Measurements from ENCODE around the gene KDR. TPM values are rescaled to one million over a fixed set of nuclear protein-coding genes. Genes with fewer than 3 reads are reported as not detected.

The KDR gene
- 15.8 and 19.3 TPM in 2 replicates for total RNA-seq (2014; rRNA removed)
- 0.33 TPM for polyA plus RNA-seq (2012)

DNA sequence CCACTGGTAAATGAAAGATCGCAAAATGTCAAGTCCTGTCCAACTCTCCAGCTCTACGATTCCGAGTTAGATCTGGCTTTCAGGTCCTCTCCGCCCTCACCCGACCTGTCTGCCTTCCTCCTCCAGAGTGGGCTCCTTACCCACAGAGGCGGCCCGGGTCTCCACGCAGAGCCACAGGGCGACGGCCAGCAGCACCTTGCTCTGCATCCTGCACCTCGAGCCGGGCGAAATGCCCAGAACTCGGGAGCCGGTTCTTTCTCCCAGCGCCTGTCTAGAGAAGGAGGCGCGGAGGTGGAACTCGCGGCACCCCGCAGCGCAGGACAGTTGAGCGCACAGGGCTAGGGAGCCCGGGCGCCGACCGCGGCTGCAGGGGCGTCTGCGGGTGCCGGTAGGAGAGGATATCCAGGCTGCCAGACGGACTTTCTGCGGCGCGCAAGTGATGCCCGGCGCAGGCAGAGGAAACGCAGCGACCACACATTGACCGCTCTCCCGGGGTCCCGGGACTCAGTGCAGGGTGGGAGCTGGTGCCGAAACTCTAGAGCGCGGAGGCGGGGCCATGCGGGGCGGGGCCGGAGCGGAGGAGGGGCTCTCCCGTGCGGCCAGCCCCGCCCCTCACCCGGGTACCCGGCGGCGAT, at the start of gene KDR:
Gene KDR, minus strand, starts transcription at position 509 of the 635 bp plus-strand sequence. Its CDS starts 302 bp downstream, at position 207.
- peak; percentile 42 for DNase-seq (ENCODE audit: low read depth)

- peak; percentile 85 for DNase-seq (ENCODE audit: low read depth)
Measured at GRCh38 chr4:55173580-55173979, 48.2 kb upstream of the KDR start.

DNA sequence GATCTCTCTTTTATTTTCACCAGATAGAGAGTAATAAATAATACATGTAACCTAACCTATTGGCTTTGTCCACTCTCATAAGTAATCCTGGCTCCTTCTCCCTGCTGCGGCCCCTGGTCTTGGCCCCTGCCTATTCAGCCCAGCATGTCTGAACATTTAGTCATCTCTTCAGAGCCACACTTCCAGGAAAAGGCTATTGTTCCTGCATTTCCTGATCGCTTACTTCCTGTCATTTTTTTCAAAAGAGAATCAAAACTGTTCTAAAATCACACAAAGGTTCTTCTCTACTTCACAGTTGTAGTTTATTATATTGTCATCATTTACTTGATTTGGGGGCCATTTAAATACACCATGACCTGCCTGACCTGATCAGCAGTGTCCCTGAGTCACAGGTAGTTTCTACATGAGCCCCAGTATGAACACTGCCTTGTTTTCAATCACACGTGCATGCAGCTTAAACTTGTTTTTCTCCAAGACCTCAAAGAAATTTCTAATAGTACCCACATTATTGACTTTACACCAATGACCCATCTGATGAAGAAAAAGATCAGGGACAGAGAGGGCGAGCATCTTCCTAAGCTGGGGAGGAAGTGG, 47.4 kb upstream of the KDR start:
- peak; percentile 54 for DNase-seq (ENCODE audit: low read depth)

DNA sequence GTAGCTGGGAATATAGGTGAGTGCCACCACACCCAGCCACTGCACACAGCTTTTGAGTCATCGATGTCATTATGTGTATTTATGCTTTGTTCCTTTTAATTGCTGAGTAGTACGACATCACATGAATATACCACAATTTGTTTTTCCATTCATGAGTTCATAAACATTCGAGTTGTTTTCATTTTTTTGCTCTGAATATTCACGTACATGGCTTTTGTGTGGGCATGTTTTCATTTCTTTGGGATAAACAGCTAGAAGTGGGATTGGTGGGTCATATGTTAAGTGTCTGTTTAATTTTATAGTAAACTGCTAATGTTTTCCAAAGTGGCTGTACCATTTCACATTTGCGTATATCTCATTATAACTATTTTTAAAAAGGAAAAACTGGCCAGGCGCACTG, 45.1 kb upstream of the KDR start:
- no peak for DNase-seq (ENCODE audit: low read depth)

GRCh38 chr4:55169352-55169961, 44.1 kb upstream of the KDR start:
- DNase-seq (ENCODE audit: low read depth), result peak; percentile 29

DNA sequence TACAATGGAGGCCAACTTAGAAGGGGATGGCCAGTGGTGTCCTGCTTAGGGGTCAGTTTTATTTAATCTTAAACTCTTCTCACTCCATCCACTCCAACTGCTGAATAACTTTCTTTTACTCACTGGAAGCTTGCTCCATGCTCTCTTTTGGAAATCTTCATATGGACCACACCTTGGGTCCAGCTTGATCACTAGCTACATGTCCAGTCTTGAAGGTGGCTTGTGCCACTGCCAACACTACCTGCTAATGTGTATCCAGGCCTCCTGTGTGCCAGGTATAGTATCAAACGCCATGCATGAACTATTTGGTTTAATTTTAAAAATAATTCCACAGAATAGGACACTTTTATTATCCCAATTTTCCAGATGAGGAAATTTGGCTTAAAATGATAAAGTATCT, 37.0 kb upstream of the KDR start:
- DNase-seq (ENCODE audit: low read depth), result no peak

DNA sequence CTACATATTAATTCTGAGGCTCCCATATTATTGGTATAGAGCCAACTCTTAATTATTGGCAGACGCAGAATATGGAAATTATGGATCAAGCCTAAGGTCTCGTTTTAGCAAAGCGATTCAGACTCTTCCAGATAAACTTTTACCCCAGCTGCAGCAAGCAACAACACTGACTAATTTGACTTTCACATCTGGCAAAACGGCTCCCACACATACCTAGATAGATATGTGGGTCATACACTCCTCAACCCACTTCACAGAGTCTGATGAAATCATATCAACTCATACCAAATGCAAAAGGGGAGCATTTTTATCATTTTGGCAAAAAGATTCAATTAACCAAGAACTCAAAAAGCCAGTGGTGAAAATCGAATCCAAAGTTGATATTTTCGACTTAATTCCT, 36.3 kb upstream of the KDR start:
- DNase-seq (ENCODE audit: low read depth), result no peak

DNA sequence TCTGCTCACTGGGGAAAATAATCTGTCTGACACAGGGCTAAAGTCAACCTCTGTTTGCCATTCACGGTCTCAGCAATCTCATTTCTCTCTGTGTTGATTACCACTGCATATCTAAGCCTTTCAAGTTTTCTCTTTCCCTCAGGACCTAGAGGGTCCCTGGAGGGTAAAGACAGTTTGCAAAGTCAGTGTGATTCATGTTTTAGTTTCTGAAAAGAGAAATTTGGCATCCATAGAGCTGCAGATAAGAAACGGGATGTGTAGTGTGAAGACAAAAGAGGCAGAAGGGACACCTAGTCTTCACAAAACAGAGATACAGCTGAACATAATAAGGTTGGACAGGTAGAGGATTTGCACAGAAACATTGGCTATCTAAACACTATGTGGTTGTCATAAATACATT, 34.5 kb upstream of the KDR start:
- DNase-seq (ENCODE audit: low read depth), result no peak

DNA sequence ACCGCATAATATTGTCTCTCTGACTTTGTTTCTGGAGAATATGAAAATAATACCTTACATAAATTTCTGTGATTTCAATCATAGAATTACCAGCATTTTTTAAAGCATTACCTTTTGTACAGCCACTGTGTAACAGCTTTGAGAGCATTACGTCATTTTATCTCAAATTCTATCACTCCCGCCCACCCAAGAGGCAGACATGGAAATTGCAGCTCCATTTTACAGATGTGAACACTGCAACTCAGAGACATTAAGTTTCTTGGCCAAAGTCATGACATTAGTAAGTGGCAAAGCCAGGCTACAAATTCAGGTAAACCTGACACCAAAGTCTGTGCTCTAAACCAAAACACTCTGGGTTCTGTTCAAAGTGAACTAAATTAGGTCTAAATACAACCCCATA, 33.6 kb upstream of the KDR start:
- no peak for DNase-seq (ENCODE audit: low read depth)

- no peak for DNase-seq (ENCODE audit: low read depth)
Measured at GRCh38 chr4:55157559-55158277, 32.3 kb upstream of the KDR start.

DNA sequence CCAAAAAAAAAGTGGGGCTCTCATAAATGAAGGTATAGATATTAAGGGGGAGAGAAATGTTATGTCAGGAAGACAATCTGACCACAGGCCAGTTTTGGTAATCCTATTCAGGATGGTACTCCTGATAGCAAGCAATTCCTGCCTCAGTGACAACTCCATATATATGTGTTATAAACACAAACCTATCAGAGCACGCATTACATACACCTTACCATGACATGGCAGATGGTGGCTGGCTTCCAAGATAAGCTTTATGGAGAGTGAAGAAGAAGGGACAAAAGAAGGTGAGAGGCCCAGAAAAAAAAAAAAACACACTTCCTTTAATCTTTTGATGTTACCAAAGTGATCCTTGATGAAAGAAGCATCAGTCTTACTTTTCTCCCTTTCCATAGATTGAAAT, 29.5 kb upstream of the KDR start:
- DNase-seq (ENCODE audit: low read depth), result no peak

DNA sequence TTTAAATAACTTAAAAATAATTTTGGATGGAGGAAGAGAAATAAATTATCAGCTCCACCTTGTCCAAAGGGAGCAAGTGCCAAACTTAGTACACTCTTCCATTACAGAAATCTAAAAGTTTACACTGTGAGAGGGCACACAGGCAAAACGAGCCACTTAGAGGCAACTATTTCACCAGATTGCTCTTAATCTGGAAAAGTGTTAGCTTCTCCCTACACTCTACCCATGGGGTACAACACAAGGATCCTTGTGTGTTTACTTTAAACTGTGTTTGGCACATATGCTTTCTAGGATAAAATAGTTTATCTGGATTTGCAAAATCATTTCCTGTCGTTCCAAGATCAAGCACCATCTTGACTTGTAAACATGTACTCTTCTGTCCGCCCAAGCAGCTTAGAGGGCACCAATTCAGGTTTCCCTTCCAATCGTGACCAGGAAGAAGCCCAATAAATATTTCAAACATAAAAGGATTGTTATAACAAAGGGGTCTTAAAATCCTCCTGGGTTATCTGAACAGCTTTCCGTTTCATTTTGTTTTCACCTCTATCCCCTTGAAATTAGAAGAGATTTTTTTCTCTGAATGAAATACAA, 29.0 kb upstream of the KDR start:
- DNase-seq (ENCODE audit: low read depth), result no peak

GRCh38 chr4:55143858-55144257, 18.5 kb upstream of the KDR start:
- no peak for DNase-seq (ENCODE audit: low read depth)

GRCh38 chr4:55138367-55138766, 13.0 kb upstream of the KDR start:
- DNase-seq (ENCODE audit: low read depth), result no peak

DNA sequence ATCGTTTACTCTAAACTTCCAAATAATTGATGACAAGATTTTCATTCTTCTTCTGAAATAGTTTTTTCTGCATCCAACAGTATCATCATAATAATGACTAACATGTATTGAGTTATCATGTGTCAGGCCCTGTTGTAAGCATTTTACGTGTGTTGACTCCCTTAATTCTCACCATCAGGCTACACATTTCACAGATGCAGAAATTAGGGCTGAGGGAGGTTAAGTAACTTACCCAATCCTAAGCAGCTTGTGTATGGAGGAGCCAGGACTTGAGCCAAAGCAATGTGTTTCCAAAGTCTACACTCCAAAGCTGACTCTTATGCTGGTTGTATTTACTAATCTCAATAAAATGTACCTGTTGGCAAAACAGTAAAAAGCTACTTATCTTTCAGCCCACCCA, 11.2 kb upstream of the KDR start:
- DNase-seq (ENCODE audit: low read depth), result no peak

- DNase-seq (ENCODE audit: low read depth), result no peak
Measured at GRCh38 chr4:55133951-55134350, 8.6 kb upstream of the KDR start.

GRCh38 chr4:55132775-55133174, 7.4 kb upstream of the KDR start:
- DNase-seq (ENCODE audit: low read depth), result no peak

DNA sequence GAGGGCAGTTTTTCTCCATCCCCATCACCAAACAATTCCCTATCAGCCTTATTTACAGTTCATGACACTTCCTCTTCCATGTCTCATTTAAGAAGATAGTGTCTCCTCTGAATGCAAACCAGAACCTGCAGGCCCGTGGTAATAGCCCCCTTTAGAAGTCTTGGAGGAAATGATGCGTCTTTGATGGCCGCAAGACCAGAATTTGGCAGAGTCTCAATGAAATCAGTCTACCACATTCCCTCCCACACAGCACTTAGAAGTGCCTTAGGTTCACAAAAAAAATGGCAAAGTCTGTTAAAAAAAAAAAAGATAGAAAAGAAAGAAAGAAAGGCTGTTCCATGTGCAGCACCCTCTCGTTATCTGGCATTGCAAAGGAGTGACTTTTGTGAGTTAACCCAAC, 2.1 kb upstream of the KDR start:
- DNase-seq (ENCODE audit: low read depth), result no peak

- DNase-seq (ENCODE audit: low read depth), result no peak
Measured at GRCh38 chr4:55127053-55127452, 1.7 kb upstream of the KDR start.

DNA sequence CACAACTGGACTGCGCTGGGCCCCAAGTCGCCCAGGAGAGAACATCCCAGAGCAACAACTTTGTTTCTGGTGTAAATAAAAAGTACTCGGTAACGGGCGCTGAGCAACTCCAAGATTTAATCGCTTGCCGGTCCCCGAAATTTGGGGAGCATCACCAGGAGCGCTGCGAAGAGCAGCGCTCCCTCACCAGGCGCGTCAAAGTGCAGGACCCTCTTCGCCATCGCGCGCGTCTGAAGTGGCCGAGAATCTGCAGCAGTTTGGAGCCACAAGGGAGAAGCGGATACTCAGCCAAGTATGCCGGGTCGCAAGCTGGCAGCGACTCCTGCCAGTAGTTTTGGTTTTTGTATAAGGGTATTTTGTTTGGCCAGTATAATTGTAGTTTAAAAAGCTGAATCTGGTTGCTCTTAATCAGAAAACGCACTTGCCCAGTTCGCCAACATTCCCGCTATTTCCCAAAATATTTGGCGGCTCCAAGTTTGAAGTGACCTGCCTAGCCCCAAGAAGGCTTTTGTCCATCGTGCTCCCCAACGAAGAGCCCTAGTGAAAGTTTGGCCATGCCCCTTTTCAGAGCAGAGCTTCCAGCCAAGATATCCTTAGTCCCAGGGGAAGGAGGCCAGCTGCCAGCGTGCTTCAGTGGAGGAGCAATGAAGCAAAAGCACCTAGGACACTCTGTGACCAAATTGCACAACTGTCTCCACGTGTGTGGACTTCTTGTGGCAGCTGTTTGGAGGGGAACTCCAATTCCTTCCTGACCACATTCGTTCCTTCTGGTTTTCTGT, 557 bp upstream of the KDR start:
- DNase-seq (ENCODE audit: low read depth), result peak; percentile 71

GRCh38 chr4:55124322-55125076, 896 bp downstream of the KDR start:
- DNase-seq (ENCODE audit: low read depth), result peak; percentile 9
